ENCODE results near the gene AIG1.
"Not testable (repeated sequence)": the region's sequence is repeated elsewhere in the genome, so short reads cannot be mapped to it uniquely, and the experiment has no call there.

AIG1 gene

GRCh38 chr6:143331362-143331761 lies 270.7 kb downstream of the AIG1 start:
- no peak for FAIRE-seq
- no peak for TF ChIP-seq POLR2AphosphoS5 (IDR thresholded peaks at IDR 0.05; ENCODE audit: low read depth, low read length)
- TF ChIP-seq TAF1 (IDR thresholded peaks at IDR 0.05; ENCODE audit: borderline replicate concordance, low read depth, low read length), result no peak
- no peak for TF ChIP-seq POLR2A (IDR thresholded peaks at IDR 0.05; ENCODE audit: low read depth, low read length)
- no peak for DNase-seq (ENCODE audit: insufficient read length)

GRCh38 chr6:143332153-143332845 lies 271.6 kb downstream of the AIG1 start:
- DNase-seq (ENCODE audit: insufficient read length) (no peak), FAIRE-seq (no peak)
- TF ChIP-seq POLR2A (IDR thresholded peaks at IDR 0.05; ENCODE audit: low read depth, low read length), result no peak
- TF ChIP-seq POLR2AphosphoS5 (IDR thresholded peaks at IDR 0.05; ENCODE audit: low read depth, low read length), result no peak
- no peak for TF ChIP-seq TAF1 (IDR thresholded peaks at IDR 0.05; ENCODE audit: borderline replicate concordance, low read depth, low read length)

- no peak for FAIRE-seq
- TF ChIP-seq POLR2A (IDR thresholded peaks at IDR 0.05; ENCODE audit: low read depth, low read length), result no peak
- no peak for TF ChIP-seq TAF1 (IDR thresholded peaks at IDR 0.05; ENCODE audit: borderline replicate concordance, low read depth, low read length)
- TF ChIP-seq POLR2AphosphoS5 (IDR thresholded peaks at IDR 0.05; ENCODE audit: low read depth, low read length), result no peak
Observed at GRCh38 chr6:143333081-143333480, 272.4 kb downstream of the AIG1 start.

GRCh38 chr6:143333749-143334520 lies 273.2 kb downstream of the AIG1 start:
- DNase-seq (ENCODE audit: insufficient read length) (no peak), FAIRE-seq (no peak)
- no peak for TF ChIP-seq POLR2AphosphoS5 (IDR thresholded peaks at IDR 0.05; ENCODE audit: low read depth, low read length)
- TF ChIP-seq TAF1 (IDR thresholded peaks at IDR 0.05; ENCODE audit: borderline replicate concordance, low read depth, low read length), result no peak
- no peak for TF ChIP-seq POLR2A (IDR thresholded peaks at IDR 0.05; ENCODE audit: low read depth, low read length)

More at GRCh38 chr6:143333081-143333480, 272.4 kb downstream of the AIG1 start:
- no peak for DNase-seq (ENCODE audit: insufficient read length)

- DNase-seq (ENCODE audit: insufficient read length) (no peak), FAIRE-seq (no peak)
- TF ChIP-seq POLR2AphosphoS5 (IDR thresholded peaks at IDR 0.05; ENCODE audit: low read depth, low read length), result no peak
- no peak for TF ChIP-seq POLR2A (IDR thresholded peaks at IDR 0.05; ENCODE audit: low read depth, low read length)
- TF ChIP-seq TAF1 (IDR thresholded peaks at IDR 0.05; ENCODE audit: borderline replicate concordance, low read depth, low read length), result no peak
Observed at GRCh38 chr6:143335865-143336264, 275.2 kb downstream of the AIG1 start.

- DNase-seq (ENCODE audit: insufficient read length) (no peak), FAIRE-seq (no peak)
- no peak for TF ChIP-seq POLR2AphosphoS5 (IDR thresholded peaks at IDR 0.05; ENCODE audit: low read depth, low read length)
- TF ChIP-seq TAF1 (IDR thresholded peaks at IDR 0.05; ENCODE audit: borderline replicate concordance, low read depth, low read length), result no peak
- TF ChIP-seq POLR2A (IDR thresholded peaks at IDR 0.05; ENCODE audit: low read depth, low read length), result no peak
Observed at GRCh38 chr6:143336446-143337152, 275.9 kb downstream of the AIG1 start.

- DNase-seq (ENCODE audit: insufficient read length), result no peak
- no peak for FAIRE-seq
- TF ChIP-seq POLR2AphosphoS5 (IDR thresholded peaks at IDR 0.05; ENCODE audit: low read depth, low read length), result no peak
- no peak for TF ChIP-seq TAF1 (IDR thresholded peaks at IDR 0.05; ENCODE audit: borderline replicate concordance, low read depth, low read length)
- no peak for TF ChIP-seq POLR2A (IDR thresholded peaks at IDR 0.05; ENCODE audit: low read depth, low read length)
Observed at GRCh38 chr6:143337201-143337949, 276.7 kb downstream of the AIG1 start.

- DNase-seq (ENCODE audit: insufficient read length), result no peak
- FAIRE-seq, result no peak
- TF ChIP-seq POLR2A (IDR thresholded peaks at IDR 0.05; ENCODE audit: low read depth, low read length), result no peak
- no peak for TF ChIP-seq TAF1 (IDR thresholded peaks at IDR 0.05; ENCODE audit: borderline replicate concordance, low read depth, low read length)
Observed at GRCh38 chr6:143339223-143339622, 278.5 kb downstream of the AIG1 start.

GRCh38 chr6:143345477-143345876 lies 284.8 kb downstream of the AIG1 start:
- not testable (repeated sequence) for FAIRE-seq; DNase-seq (ENCODE audit: insufficient read length)

GRCh38 chr6:143346004-143346403 lies 285.3 kb downstream of the AIG1 start:
- TF ChIP-seq TAF1 (IDR thresholded peaks at IDR 0.05; ENCODE audit: borderline replicate concordance, low read depth, low read length) (no peak), POLR2AphosphoS5 (IDR thresholded peaks at IDR 0.05; ENCODE audit: low read depth, low read length) (no peak), POLR2A (IDR thresholded peaks at IDR 0.05; ENCODE audit: low read depth, low read length) (no peak)
- no peak for FAIRE-seq
- no peak for DNase-seq (ENCODE audit: insufficient read length)

- TF ChIP-seq POLR2A (IDR thresholded peaks at IDR 0.05; ENCODE audit: low read depth, low read length) (no peak), POLR2AphosphoS5 (IDR thresholded peaks at IDR 0.05; ENCODE audit: low read depth, low read length) (no peak), TAF1 (IDR thresholded peaks at IDR 0.05; ENCODE audit: borderline replicate concordance, low read depth, low read length) (no peak)
- FAIRE-seq, result no peak
- no peak for DNase-seq (ENCODE audit: insufficient read length)
Observed at GRCh38 chr6:143348531-143348930, 287.8 kb downstream of the AIG1 start.

Data from GM12892 (cell line).